Measurements from ENCODE around the gene HMCN1.

Gene HMCN1

DNA sequence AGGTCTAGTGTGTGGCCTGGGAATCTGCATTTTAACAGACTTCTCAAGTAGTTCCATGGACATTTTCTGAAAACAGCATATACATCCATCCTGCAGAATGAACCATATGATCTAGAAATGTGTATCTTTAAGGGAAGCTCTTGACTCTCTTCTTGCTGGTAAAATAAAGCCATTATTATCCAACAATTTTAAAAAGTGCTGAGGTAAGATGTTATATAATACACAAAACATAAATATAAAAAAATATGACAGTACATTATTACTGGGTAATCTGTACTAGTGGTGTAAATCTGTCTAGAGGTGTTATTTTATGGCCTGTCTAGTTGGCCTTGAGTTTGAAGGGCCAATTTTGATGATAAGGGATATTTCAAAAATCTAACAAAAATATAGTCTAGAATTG, 201.2 kb downstream of the HMCN1 start:
- no peak overlapping the region for H3K27ac ChIP-seq
- TF ChIP-seq ZFX (IDR thresholded peaks at IDR 0.05; ENCODE audit: borderline replicate concordance) = no peak

DNA sequence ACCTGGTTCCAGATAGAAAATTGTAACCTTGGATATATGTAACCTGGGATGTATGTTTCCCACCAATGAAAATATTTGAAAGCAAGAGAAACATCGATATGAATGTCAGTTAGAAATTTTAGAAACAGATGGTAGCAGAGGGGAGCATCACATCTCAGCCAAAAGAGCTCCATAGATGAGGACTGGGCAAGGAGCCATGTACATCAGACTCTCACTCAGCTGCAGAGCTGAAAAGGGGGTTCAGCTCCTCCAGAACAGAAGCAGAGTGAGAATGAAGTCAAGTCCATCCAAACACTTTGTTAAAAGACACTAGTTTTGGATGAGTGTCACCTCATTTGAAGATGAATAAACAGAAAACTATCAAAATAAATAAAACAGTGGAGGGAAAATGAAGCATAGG, 202.4 kb downstream of the HMCN1 start:
- TF ChIP-seq, protein P1, sequence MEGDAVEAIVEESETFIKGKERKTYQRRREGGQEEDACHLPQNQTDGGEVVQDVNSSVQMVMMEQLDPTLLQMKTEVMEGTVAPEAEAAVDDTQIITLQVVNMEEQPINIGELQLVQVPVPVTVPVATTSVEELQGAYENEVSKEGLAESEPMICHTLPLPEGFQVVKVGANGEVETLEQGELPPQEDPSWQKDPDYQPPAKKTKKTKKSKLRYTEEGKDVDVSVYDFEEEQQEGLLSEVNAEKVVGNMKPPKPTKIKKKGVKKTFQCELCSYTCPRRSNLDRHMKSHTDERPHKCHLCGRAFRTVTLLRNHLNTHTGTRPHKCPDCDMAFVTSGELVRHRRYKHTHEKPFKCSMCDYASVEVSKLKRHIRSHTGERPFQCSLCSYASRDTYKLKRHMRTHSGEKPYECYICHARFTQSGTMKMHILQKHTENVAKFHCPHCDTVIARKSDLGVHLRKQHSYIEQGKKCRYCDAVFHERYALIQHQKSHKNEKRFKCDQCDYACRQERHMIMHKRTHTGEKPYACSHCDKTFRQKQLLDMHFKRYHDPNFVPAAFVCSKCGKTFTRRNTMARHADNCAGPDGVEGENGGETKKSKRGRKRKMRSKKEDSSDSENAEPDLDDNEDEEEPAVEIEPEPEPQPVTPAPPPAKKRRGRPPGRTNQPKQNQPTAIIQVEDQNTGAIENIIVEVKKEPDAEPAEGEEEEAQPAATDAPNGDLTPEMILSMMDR (IDR thresholded peaks at IDR 0.05) = no peak
- no peak for TF ChIP-seq ZFX (IDR thresholded peaks at IDR 0.05; ENCODE audit: borderline replicate concordance)
- no peak overlapping the region for H3K27ac ChIP-seq

DNA sequence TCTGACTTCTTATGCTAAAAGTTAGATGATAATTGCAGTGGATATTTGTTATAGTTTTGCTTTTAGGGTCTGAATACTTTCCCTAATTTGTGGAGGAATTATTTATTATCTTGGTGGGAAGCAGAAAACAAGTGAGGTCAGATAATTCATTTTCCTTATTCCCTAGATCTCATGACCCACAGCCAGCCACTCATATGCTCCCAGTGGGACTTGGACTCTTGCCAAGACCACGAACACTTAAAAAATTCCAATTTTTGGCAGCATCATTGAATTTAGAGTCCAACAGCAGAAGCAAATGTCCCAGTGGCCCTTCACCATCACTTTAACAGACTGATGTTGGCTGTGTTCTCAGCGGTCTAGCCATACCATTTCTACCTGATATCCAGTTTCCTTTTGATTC, 204.2 kb downstream of the HMCN1 start:
- TF ChIP-seq, protein P1 (IDR thresholded peaks at IDR 0.05) = no peak
- no peak overlapping the region for H3K27ac ChIP-seq

- no peak overlapping the region for H3K27ac ChIP-seq
- TF ChIP-seq, protein P1 (IDR thresholded peaks at IDR 0.05) = no peak
- no peak for TF ChIP-seq ZFX (IDR thresholded peaks at IDR 0.05; ENCODE audit: borderline replicate concordance)
Observed at GRCh38 chr1:185939142-185939541, 205.0 kb downstream of the HMCN1 start.

- TF ChIP-seq, protein P1 (IDR thresholded peaks at IDR 0.05) = no peak
- no peak for TF ChIP-seq ZFX (IDR thresholded peaks at IDR 0.05; ENCODE audit: borderline replicate concordance)
- H3K27ac ChIP-seq = no peak overlapping the region
Observed at GRCh38 chr1:185942961-185943360, 208.8 kb downstream of the HMCN1 start.

DNA sequence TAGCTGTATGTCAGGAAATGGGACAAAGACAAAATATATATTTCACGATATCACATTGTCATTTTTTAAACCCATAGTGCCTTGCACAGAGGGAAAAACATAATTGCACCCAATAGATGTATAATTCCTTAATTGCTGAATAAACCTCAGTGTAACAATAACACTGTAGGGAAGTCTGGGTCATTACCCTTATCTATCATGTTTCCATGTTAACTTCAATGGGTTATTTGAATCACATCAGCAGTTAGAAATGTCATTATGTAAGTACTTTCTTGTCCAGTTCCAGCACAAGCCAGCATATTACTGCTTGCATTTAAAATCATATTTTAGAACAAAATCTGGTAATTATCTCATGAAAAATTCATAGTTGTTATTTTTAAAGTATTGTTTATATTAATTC, 222.7 kb downstream of the HMCN1 start:
- TF ChIP-seq, protein P1 (IDR thresholded peaks at IDR 0.05) = no peak
- TF ChIP-seq ZFX (IDR thresholded peaks at IDR 0.05; ENCODE audit: borderline replicate concordance) = no peak
- H3K27ac ChIP-seq = no peak overlapping the region

GRCh38 chr1:185957441-185958363, 223.5 kb downstream of the HMCN1 start:
- H3K27ac ChIP-seq = no peak overlapping the region

More at GRCh38 chr1:185957441-185958363, 223.5 kb downstream of the HMCN1 start:
- no peak for TF ChIP-seq ZFX (IDR thresholded peaks at IDR 0.05; ENCODE audit: borderline replicate concordance)
- TF ChIP-seq, protein P1 (IDR thresholded peaks at IDR 0.05) = no peak

All from 22Rv1 (cell line).